Measurements from ENCODE around the gene USP9Y.

Gene USP9Y

GRCh38 chrY:12855791-12856275 is 154.8 kb downstream of the USP9Y start:
- Histone ChIP-seq H3K27ac (replicated peaks) (no peak overlapping the region), H3K27me3 (ENCODE audit: insufficient read depth, poor library complexity, severe bottlenecking) (no peaks in the 10 kb centered on the region), H3K4me3 (replicated peaks; ENCODE audit: insufficient read depth, low read length) (no peak overlapping the region)
- no peak for DNase-seq (ENCODE audit: low read depth in 1 of 2, low spot score in 1 of 2)
- no peak for TF ChIP-seq SPI1 (IDR thresholded peaks at IDR 0.05; ENCODE audit: borderline replicate concordance, low read depth)
- no peak for TF ChIP-seq REST (IDR thresholded peaks at IDR 0.05; ENCODE audit: insufficient replicate concordance, low read depth)
- TF ChIP-seq CTCF (IDR thresholded peaks at IDR 0.05; ENCODE audit: insufficient read depth, low read length) = no peak
- no peak for TF ChIP-seq GABPA (IDR thresholded peaks at IDR 0.05; ENCODE audit: low read depth)
- TF ChIP-seq POLR2AphosphoS5 (IDR thresholded peaks at IDR 0.05; ENCODE audit: low read depth) = no peak

GRCh38 chrY:12867960-12868359 is 166.9 kb downstream of the USP9Y start:
- TF ChIP-seq GABPA (IDR thresholded peaks at IDR 0.05; ENCODE audit: low read depth) (no peak), POLR2AphosphoS5 (IDR thresholded peaks at IDR 0.05; ENCODE audit: low read depth) (no peak), CTCF (IDR thresholded peaks at IDR 0.05; ENCODE audit: insufficient read depth, low read length) (no peak), SPI1 (IDR thresholded peaks at IDR 0.05; ENCODE audit: borderline replicate concordance, low read depth) (no peak), REST (IDR thresholded peaks at IDR 0.05; ENCODE audit: insufficient replicate concordance, low read depth) (no peak)
- no peak overlapping the region for H3K27ac ChIP-seq (replicated peaks)
- H3K27me3 ChIP-seq (ENCODE audit: insufficient read depth, poor library complexity, severe bottlenecking) = no peaks in the 10 kb centered on the region
- no peak overlapping the region for H3K4me3 ChIP-seq (replicated peaks; ENCODE audit: insufficient read depth, low read length)
- no peak for DNase-seq (ENCODE audit: low read depth in 1 of 2, low spot score in 1 of 2)

- H3K27me3 ChIP-seq (ENCODE audit: insufficient read depth, poor library complexity, severe bottlenecking) = no peaks in the 10 kb centered on the region
- no peak for DNase-seq (ENCODE audit: low read depth in 1 of 2, low spot score in 1 of 2)
- TF ChIP-seq POLR2AphosphoS5 (IDR thresholded peaks at IDR 0.05; ENCODE audit: low read depth) (no peak), SPI1 (IDR thresholded peaks at IDR 0.05; ENCODE audit: borderline replicate concordance, low read depth) (no peak), REST (IDR thresholded peaks at IDR 0.05; ENCODE audit: insufficient replicate concordance, low read depth) (no peak), CTCF (IDR thresholded peaks at IDR 0.05; ENCODE audit: insufficient read depth, low read length) (no peak), GABPA (IDR thresholded peaks at IDR 0.05; ENCODE audit: low read depth) (no peak)
- H3K27ac ChIP-seq (replicated peaks) = no peak overlapping the region
- no peak overlapping the region for H3K4me3 ChIP-seq (replicated peaks; ENCODE audit: insufficient read depth, low read length)
Measured at GRCh38 chrY:12896973-12897372, 195.9 kb downstream of the USP9Y start.
